ENCODE results near the gene MARVELD2. TPM values are rescaled to one million over a fixed set of nuclear protein-coding genes. Genes with fewer than 3 reads are reported as not detected.

Gene MARVELD2
- 0.15 and 0.17 TPM in 2 replicates for total RNA-seq

GRCh38 chr5:69414885-69415583 lies at the start of gene MARVELD2:
MARVELD2 (plus strand) TSS chr5:69415116; CDS start chr5:69419386, 4,270 bp downstream.

GRCh38 chr5:69369340-69370121 lies 45.4 kb upstream of the MARVELD2 start, which contains the start of the genes AK6, RAD17 and TAF9:
AK6 (minus strand) TSS chr5:69369520; CDS start chr5:69369490, 30 bp downstream.
RAD17 (plus strand) TSS chr5:69369818; CDS start chr5:69372209, 2,391 bp downstream.
TAF9 (minus strand) TSS chr5:69369520; CDS start chr5:69365737, 3,783 bp downstream.

GRCh38 chr5:69492391-69492922 lies 77.5 kb downstream of the MARVELD2 start, which contains the start of gene OCLN:
OCLN (plus strand) TSS chr5:69492790; CDS start chr5:69504245, 11,455 bp downstream.

Other genes starting within 250 kb of the MARVELD2 start
- gene CCNB1, start 248.0 kb upstream of the MARVELD2 start, total RNA-seq: 19.0 and 292 TPM in 2 replicates
- gene CENPH, start 225.5 kb upstream of the MARVELD2 start, total RNA-seq: 5.1 and 38.0 TPM in 2 replicates
- 42.2 and 61.2 TPM in 2 replicates for gene CDK7, start 180.2 kb upstream of the MARVELD2 start, total RNA-seq
- gene CCDC125, start 82.3 kb upstream of the MARVELD2 start, total RNA-seq: 5.6 and 7.7 TPM in 2 replicates
- 20.7 and 30.8 TPM in 2 replicates for gene AK6, start 45.6 kb upstream of the MARVELD2 start, total RNA-seq
- 62.2 and 88.9 TPM in 2 replicates for gene TAF9, start 45.6 kb upstream of the MARVELD2 start, total RNA-seq
- 26.1 and 26.3 TPM in 2 replicates for gene RAD17, start 45.3 kb upstream of the MARVELD2 start, total RNA-seq
- 1.0 and 2.2 TPM in 2 replicates for gene OCLN, start 77.7 kb downstream of the MARVELD2 start, total RNA-seq
- 31.9 and 48.9 TPM in 2 replicates for gene GTF2H2C, start 145.1 kb downstream of the MARVELD2 start, total RNA-seq